ENCODE results near the gene SHOC2.

GRCh38 chr10:110870823-110871297, 48.5 kb upstream of the SHOC2 start:
- TF ChIP-seq, protein P1, sequence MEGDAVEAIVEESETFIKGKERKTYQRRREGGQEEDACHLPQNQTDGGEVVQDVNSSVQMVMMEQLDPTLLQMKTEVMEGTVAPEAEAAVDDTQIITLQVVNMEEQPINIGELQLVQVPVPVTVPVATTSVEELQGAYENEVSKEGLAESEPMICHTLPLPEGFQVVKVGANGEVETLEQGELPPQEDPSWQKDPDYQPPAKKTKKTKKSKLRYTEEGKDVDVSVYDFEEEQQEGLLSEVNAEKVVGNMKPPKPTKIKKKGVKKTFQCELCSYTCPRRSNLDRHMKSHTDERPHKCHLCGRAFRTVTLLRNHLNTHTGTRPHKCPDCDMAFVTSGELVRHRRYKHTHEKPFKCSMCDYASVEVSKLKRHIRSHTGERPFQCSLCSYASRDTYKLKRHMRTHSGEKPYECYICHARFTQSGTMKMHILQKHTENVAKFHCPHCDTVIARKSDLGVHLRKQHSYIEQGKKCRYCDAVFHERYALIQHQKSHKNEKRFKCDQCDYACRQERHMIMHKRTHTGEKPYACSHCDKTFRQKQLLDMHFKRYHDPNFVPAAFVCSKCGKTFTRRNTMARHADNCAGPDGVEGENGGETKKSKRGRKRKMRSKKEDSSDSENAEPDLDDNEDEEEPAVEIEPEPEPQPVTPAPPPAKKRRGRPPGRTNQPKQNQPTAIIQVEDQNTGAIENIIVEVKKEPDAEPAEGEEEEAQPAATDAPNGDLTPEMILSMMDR (IDR thresholded peaks at IDR 0.05; ENCODE audit: poor library complexity, severe bottlenecking): no peak
- TF ChIP-seq EP300 (conservative IDR thresholded peaks at IDR 0.05; ENCODE audit: poor library complexity, severe bottlenecking) (no peak), EZH2 (IDR thresholded peaks at IDR 0.05; ENCODE audit: borderline replicate concordance, insufficient read depth, low read length, poor library complexity, severe bottlenecking) (no peak)
